IMR-90 (cell line): ENCODE measurements around the gene ZNF653. TPM values are rescaled to one million over a fixed set of nuclear protein-coding genes. Genes with fewer than 3 reads are reported as not detected.
A peak's percentile ranks its signal among the peaks of the same experiment; 100 is the strongest.

Source experiments
- ATAC-seq: fragments of 200-7000 bp; cut with Tn5 transposase; 2 replicates; pipeline ENCODE4 v1.9.1; 2020; ENCODE audit warnings: low read depth, mild to moderate bottlenecking, moderate library complexity
- BruUV-seq: library from RNA; stranded (reverse); fragments of 400-500 nt; replicated peaks from 2 replicates; lab custom pipeline; 2021; lab: Mats Ljungman, UMichigan
- CTCF ChIA-PET: fragments of 300-600 bp; formaldehyde crosslinking; extraction: SDS; loops from one replicate; lab custom pipeline; 2021; ENCODE audit warnings: antibody characterized with exemption; lab: Yijun Ruan, JAX
- POLR2A ChIA-PET: fragments of 300-600 bp; sonication (Branson Sonifier 250); formaldehyde crosslinking; loops from one replicate; lab custom pipeline; 2022; ENCODE audit warnings: antibody characterized with exemption; ENCODE audit not compliant: unreplicated experiment; lab: Charles Lee
- DNase-seq: peaks from one replicate; pipeline ENCODE4 v3.0.0; 2013
- H2AFZ ChIP-seq: replicated peaks from 2 replicates; pipeline ENCODE3; 2013; ENCODE audit warnings: low read length, mild to moderate bottlenecking; ENCODE audit not compliant: poor library complexity
- H2AK5ac ChIP-seq: 2 replicates; pipeline ENCODE4 v1.6.1; 2013; ENCODE audit warnings: low read depth, low read length, inconsistent platforms
- H2AK9ac ChIP-seq: replicated peaks from 2 replicates; pipeline ENCODE3; 2013; ENCODE audit warnings: mild to moderate bottlenecking, low read depth, low read length, moderate library complexity; ENCODE audit not compliant: poor library complexity
- H2BK120ac ChIP-seq: 2 replicates; pipeline ENCODE4 v1.6.1; 2013; ENCODE audit warnings: low read depth, low read length, inconsistent platforms
- H2BK15ac ChIP-seq: 3 replicates; pipeline ENCODE4 v1.6.1; 2013; ENCODE audit warnings: low read depth, low read length, inconsistent platforms
- H2BK20ac ChIP-seq: 2 replicates; pipeline ENCODE4 v1.6.1; 2013; ENCODE audit warnings: low read depth, mild to moderate bottlenecking, inconsistent platforms, low read length, moderate library complexity
- H2BK5ac ChIP-seq: 2 replicates; pipeline ENCODE4 v1.6.1; 2013; ENCODE audit warnings: mild to moderate bottlenecking, low read depth, low read length, inconsistent platforms; ENCODE audit not compliant: poor library complexity, severe bottlenecking
- H3K14ac ChIP-seq: replicated peaks from 2 replicates; pipeline ENCODE4 v1.6.1; 2013; ENCODE audit warnings: low read depth, low read length, inconsistent platforms
- H3K18ac ChIP-seq: 2 replicates; pipeline ENCODE4 v1.6.1; 2013; ENCODE audit warnings: low read depth, low read length, control low read depth
- H3K23ac ChIP-seq: 2 replicates; pipeline ENCODE4 v1.6.1; 2013; ENCODE audit warnings: low read depth, low read length, inconsistent platforms
- H3K27ac ChIP-seq: 2 replicates; pipeline ENCODE4 v1.5.1; 2013; ENCODE audit warnings: mild to moderate bottlenecking, control low read depth, low read length; ENCODE audit not compliant: insufficient read depth
- H3K27me3 ChIP-seq: 2 replicates; pipeline ENCODE4 v1.6.1; 2013; ENCODE audit warnings: low read length; ENCODE audit not compliant: control insufficient read depth, insufficient read depth
- H3K36me3 ChIP-seq: 2 replicates; pipeline ENCODE4 v1.6.1; 2013; ENCODE audit warnings: low read length, mixed read lengths; ENCODE audit not compliant: control insufficient read depth, insufficient read depth
- H3K4ac ChIP-seq: 2 replicates; pipeline ENCODE4 v1.6.1; 2013; ENCODE audit warnings: low read depth, low read length, inconsistent platforms
- H3K4me1 ChIP-seq: 2 replicates; pipeline ENCODE4 v1.6.1; 2013; ENCODE audit warnings: low read length, mixed read lengths; ENCODE audit not compliant: control insufficient read depth, insufficient read depth
- H3K4me2 ChIP-seq: 2 replicates; pipeline ENCODE4 v1.6.1; 2013; ENCODE audit warnings: low read depth, mild to moderate bottlenecking, control low read depth, low read length, moderate library complexity
- H3K4me3 ChIP-seq: 2 replicates; pipeline ENCODE4 v1.5.1; 2013; ENCODE audit warnings: low read depth, mild to moderate bottlenecking, control low read depth, low read length, moderate library complexity; ENCODE audit not compliant: insufficient read depth
- H3K56ac ChIP-seq: 2 replicates; pipeline ENCODE4 v1.6.1; 2013; ENCODE audit warnings: low read length, inconsistent platforms; ENCODE audit not compliant: insufficient read depth; ENCODE audit errors: extremely low read depth
- H3K79me1 ChIP-seq, 2 experiments: 2 replicates each; pipeline ENCODE4 v1.6.1; 2013; ENCODE audit warnings: low read length in 2 of 2, inconsistent platforms in 1 of 2, low read depth in 1 of 2
- H3K9ac ChIP-seq: 2 replicates; pipeline ENCODE4 v1.6.1; 2013; ENCODE audit warnings: low read depth, low read length, control low read depth
- H3K9me1 ChIP-seq: 2 replicates; pipeline ENCODE4 v1.6.1; 2013; ENCODE audit warnings: low read length, inconsistent platforms; ENCODE audit not compliant: insufficient read depth
- H3K9me3 ChIP-seq: 2 replicates; pipeline ENCODE4 v1.6.1; 2013; ENCODE audit warnings: low read length; ENCODE audit not compliant: control insufficient read depth, insufficient read depth
- H4K20me1 ChIP-seq: 2 replicates; pipeline ENCODE4 v1.6.1; 2013; ENCODE audit warnings: low read length, inconsistent platforms; ENCODE audit not compliant: insufficient read depth
- H4K5ac ChIP-seq: 2 replicates; pipeline ENCODE4 v1.6.1; 2013; ENCODE audit warnings: mild to moderate bottlenecking, low read depth, low read length, control low read depth
- H4K8ac ChIP-seq, 2 experiments: 2 replicates each; pipeline ENCODE4 v1.6.1; 2013; ENCODE audit warnings: low read depth in 2 of 2, low read length in 2 of 2, control low read depth in 1 of 2, inconsistent platforms in 1 of 2
- H4K91ac ChIP-seq: 2 replicates; pipeline ENCODE4 v1.6.1; 2013; ENCODE audit warnings: low read depth, low read length, inconsistent platforms; ENCODE audit not compliant: insufficient read depth
- BHLHE40 ChIP-seq: fragments of 150-350 bp; IDR thresholded peaks from 2 replicates; pipeline ENCODE4 v1.6.1; 2016; ENCODE audit warnings: mild to moderate bottlenecking, low read depth, low read length
- CTCF ChIP-seq: conservative IDR thresholded peaks from 2 replicates; pipeline ENCODE4 v1.5.1; 2012; ENCODE audit warnings: mild to moderate bottlenecking, low read depth, low read length, improper control_type of control experiment
- MAZ ChIP-seq: IDR thresholded peaks from 2 replicates; pipeline ENCODE4 v1.6.1; 2012; ENCODE audit warnings: low read depth, mild to moderate bottlenecking, low read length, improper control_type of control experiment, moderate library complexity, borderline replicate concordance
- WGBS, 2 experiments: methylation state at CpG; one replicate each; pipeline versions ENCODE4 v1.1.5 to v1.1.7; 2013; ENCODE audit warnings: missing lambda C conversion rate in 2 of 2; ENCODE audit not compliant: insufficient read length in 1 of 2; ENCODE audit errors: extremely low coverage in 2 of 2; 5-methylcytosine and 5-hydroxymethylcytosine counted together
- dilution Hi-C: fragments of 300-500 bp; cut with HindIII; formaldehyde crosslinking; loops from one replicate; pipeline ENCODE4 v1.14.3; 2018; ENCODE audit warnings: low sequenced_read_pairs; ENCODE audit not compliant: unreplicated experiment
- in situ Hi-C: fragments of 300-500 bp; cut with MboI; formaldehyde crosslinking; loops from 3 replicates; pipeline ENCODE4 v1.14.3; 2019; ENCODE audit warnings: low sequenced_read_pairs, inconsistent platforms, mixed read lengths
- intact Hi-C: fragments of 100-400 bp; cut with micrococcal nuclease; formaldehyde crosslinking; loops from 2 replicates; pipeline ENCODE4 v1.10.0; 2022
- polyA plus RNA-seq, 3 experiments: library from polyadenylated mRNA; depleted of rRNA; stranded (reverse); fragments of >200 nt; gene quantifications; 2 replicates each; pipeline ENCODE4 v1.2.3, GENCODE V29; 2012; ENCODE audit warnings: low replicate concordance in 1 of 3
- total RNA-seq: library from RNA; depleted of rRNA; stranded (reverse); fragments of >200 nt; gene quantifications from 2 replicates; pipeline ENCODE4 v1.2.3, GENCODE V29; 2012

Gene ZNF653
- total and polyA plus RNA-seq, 2 of the 4 experiments (the other 2 are of a cell fraction) = 3.9 to 9.0 TPM

- Histone ChIP-seq H2AK9ac (peak overlapping the region; percentile 99), H4K20me1 (no peaks in the 10 kb centered on the region), H2BK20ac (no peak overlapping the region), H3K23ac (no peak overlapping the region), H2BK5ac (peak overlapping the region; percentile 69), H4K91ac (peak overlapping the region; percentile 49; the same call in 1 of the 2 replicates), H2AFZ (peak overlapping the region; percentile 90), H3K4me3 (peak overlapping the region; percentile 60), H3K14ac (peak overlapping the region; percentile 46), H4K5ac (peak overlapping the region; percentile 32; the same call in 1 of the 2 replicates), H2BK15ac (no peak overlapping the region), H3K9ac (peak overlapping the region; percentile 34; the same call in 1 of the 2 replicates), H3K56ac (peak overlapping the region; percentile 31; the same call in 1 of the 2 replicates), H2AK5ac (peak overlapping the region; percentile 61; the same call in 1 of the 2 replicates), H2BK120ac (no peak overlapping the region), H3K4ac (peak overlapping the region; percentile 80), H3K18ac (no peak overlapping the region), H3K27ac (peak overlapping the region; percentile 41; the same call in 1 of the 2 replicates), H3K36me3 (no peaks in the 10 kb centered on the region; the same call in 1 of the 2 replicates), H3K4me1 (peaks cover 6% of the 10 kb centered on the region), H4K8ac (peak overlapping the region; percentile 86 to 93), H3K9me3 (no peaks in the 10 kb centered on the region), H3K9me1 (peaks cover 4% of the 10 kb centered on the region), H3K4me2 (peak overlapping the region; percentile 74), H3K27me3 (no peaks in the 10 kb centered on the region), H3K79me1 (peaks cover 14 to 37% of the 10 kb centered on the region in 2 experiments; a peak in 3 of 4 replicates)
- peak; percentile 91 for DNase-seq
- dilution Hi-C loops (no loop called here), in situ Hi-C loops (no loop called here), intact Hi-C loops (no loop called here)
- TF ChIP-seq MAZ (peak; percentile 83), CTCF (no peak), BHLHE40 (peak; percentile 4; the same call in 1 of the 2 replicates)
- BruUV-seq = no TSS peak
- ChIA-PET CTCF (no interaction called here), POLR2A (no interaction called here)
- peak; percentile 99 for ATAC-seq
- 0% methylated on average over 15 of the region's 33 CpGs; no CpG with 5 or more reads in 1 of the 2 experiments for WGBS, 2 experiments
Observed at GRCh38 chr19:11505032-11505503, 571 bp downstream of the ZNF653 start.
